GM12878 (cell line): Measurements from ENCODE around the gene UBAC2. TPM values are rescaled to one million over a fixed set of nuclear protein-coding genes. Genes with fewer than 3 reads are reported as not detected.
A peak's percentile ranks its signal among the peaks of the same experiment; 100 is the strongest.

Experiments
- ATAC-seq: fragments of 200-7000 bp; cut with Tn5 transposase; 3 replicates; pipeline ENCODE4 v1.9.1; 2020; ENCODE audit warnings: mild to moderate bottlenecking, moderate library complexity
- BruUV-seq: library from RNA; stranded (reverse); fragments of 400-500 nt; replicated peaks from 2 replicates; lab custom pipeline; 2021; lab: Mats Ljungman, UMichigan
- CTCF ChIA-PET: fragments of 300-600 bp; sonication (Branson Sonifier 250); formaldehyde crosslinking; extraction: SDS; loops from one replicate; lab custom pipeline; 2021; ENCODE audit warnings: inconsistent platforms; lab: Yijun Ruan, JAX
- POLR2A ChIA-PET: fragments of 350-600 bp; formaldehyde crosslinking; extraction: SDS; loops from one replicate; lab custom pipeline; 2021; ENCODE audit warnings: inconsistent platforms; lab: Charles Lee
- RAD21 ChIA-PET: fragments of 300-600 bp; sonication (Branson Sonifier 250); formaldehyde crosslinking; loops from one replicate; lab custom pipeline; 2023; ENCODE audit warnings: antibody characterized with exemption; ENCODE audit not compliant: unreplicated experiment; lab: Charles Lee
- SMC1A ChIA-PET: fragments of 300-600 bp; sonication (Branson Sonifier 250); formaldehyde crosslinking; loops from one replicate; lab custom pipeline; 2023; ENCODE audit not compliant: unreplicated experiment, uncharacterized antibody; lab: Charles Lee
- DNase-seq: peaks from one replicate; pipeline ENCODE4 v3.0.0-alpha.2; 2011; ENCODE audit warnings: low read depth, low spot score
- FAIRE-seq: peaks from 3 replicates; lab custom pipeline; 2011; peaks lifted over from hg19 to GRCh38; lab: Jason Lieb, UNC
- H2AFZ ChIP-seq: 2 replicates; pipeline ENCODE4 v1.6.0; 2011; ENCODE audit warnings: low read depth, low read length, control low read depth; ENCODE audit not compliant: control insufficient read depth
- H3K27ac ChIP-seq: 2 replicates; pipeline ENCODE4 v1.5.1; 2011; ENCODE audit warnings: control low read depth; ENCODE audit not compliant: control insufficient read depth, insufficient read depth
- H3K27me3 ChIP-seq, 2 experiments: replicated peaks in 1 of 2; 2 replicates each; pipeline versions ENCODE4 v1.6.0 to v1.6.1; 2011; ENCODE audit warnings: low read length in 1 of 2; ENCODE audit not compliant: control insufficient read depth in 2 of 2, insufficient read depth in 2 of 2
- H3K36me3 ChIP-seq, 2 experiments: 2 replicates each; pipeline ENCODE4 v1.5.1; 2011; ENCODE audit warnings: low read length in 1 of 2; ENCODE audit not compliant: control insufficient read depth in 2 of 2, insufficient read depth in 2 of 2
- H3K4me1 ChIP-seq: 2 replicates; pipeline ENCODE4 v1.6.1; 2011; ENCODE audit warnings: mild to moderate bottlenecking, low read length, moderate library complexity, mixed read lengths; ENCODE audit not compliant: control insufficient read depth, insufficient read depth
- H3K4me2 ChIP-seq: 2 replicates; pipeline ENCODE4 v1.6.0; 2011; ENCODE audit warnings: control low read depth; ENCODE audit not compliant: control insufficient read depth, insufficient read depth
- H3K4me3 ChIP-seq: fragments of 200-600 bp; sonication (generic); 2 replicates; pipeline ENCODE4 v1.5.1; 2016
- H3K79me2 ChIP-seq: 2 replicates; pipeline ENCODE4 v1.6.0; 2011; ENCODE audit warnings: low read length; ENCODE audit not compliant: control insufficient read depth, insufficient read depth
- H3K9ac ChIP-seq: 2 replicates; pipeline ENCODE4 v1.8.0; 2011; ENCODE audit warnings: low read length, control low read depth, mixed read lengths; ENCODE audit not compliant: control insufficient read depth, insufficient read depth
- H3K9me3 ChIP-seq: replicated peaks from 3 replicates; pipeline ENCODE4 v1.5.1; 2011; ENCODE audit warnings: mild to moderate bottlenecking, low read length; ENCODE audit not compliant: control insufficient read depth, insufficient read depth
- H4K20me1 ChIP-seq: 2 replicates; pipeline ENCODE4 v1.6.0; 2011; ENCODE audit not compliant: control insufficient read depth, insufficient read depth
- BACH1 ChIP-seq: fragments of 450-650 bp; IDR thresholded peaks from 2 replicates; pipeline ENCODE4 v1.6.1; 2017; ENCODE audit warnings: mild to moderate bottlenecking, borderline replicate concordance
- BCLAF1 ChIP-seq: fragments of 450-650 bp; IDR thresholded peaks from 2 replicates; pipeline ENCODE4 v1.6.1; 2017; ENCODE audit warnings: antibody characterized with exemption, mild to moderate bottlenecking, moderate library complexity
- E2F4 ChIP-seq: IDR thresholded peaks from 2 replicates; pipeline ENCODE4 v1.6.1; 2012; ENCODE audit warnings: low read depth, low read length, improper control_type of control experiment
- FOXM1 ChIP-seq: IDR thresholded peaks from 2 replicates; pipeline ENCODE4 v1.6.1; 2012; ENCODE audit warnings: low read depth, mild to moderate bottlenecking, inconsistent platforms, low read length, moderate library complexity
- HDAC2 ChIP-seq: fragments of 200-600 bp; sonication (generic); IDR thresholded peaks from 2 replicates; pipeline ENCODE4 v1.6.1; 2017
- HDGF ChIP-seq: fragments of 450-650 bp; IDR thresholded peaks from 2 replicates; pipeline ENCODE4 v1.6.1; 2016; ENCODE audit warnings: antibody characterized with exemption
- POLR2A ChIP-seq: IDR thresholded peaks from 2 replicates; pipeline ENCODE4 v1.6.1; 2011; ENCODE audit warnings: low read depth, mild to moderate bottlenecking, low read length
- RBBP5 ChIP-seq: fragments of 200-600 bp; sonication (generic); conservative IDR thresholded peaks from 2 replicates; pipeline ENCODE4 v1.6.1; 2016
- RFX5 ChIP-seq: IDR thresholded peaks from 2 replicates; pipeline ENCODE4 v1.6.1; 2011; ENCODE audit warnings: low read depth, low read length, improper control_type of control experiment
- SMARCA5 ChIP-seq: fragments of 450-650 bp; IDR thresholded peaks from 2 replicates; pipeline ENCODE4 v1.6.1; 2017; ENCODE audit warnings: mild to moderate bottlenecking
- STAT3 ChIP-seq: IDR thresholded peaks from 2 replicates; pipeline ENCODE4 v1.6.1; 2011; ENCODE audit warnings: low read depth, low read length, improper control_type of control experiment
- ZBED1 ChIP-seq: IDR thresholded peaks from 2 replicates; pipeline ENCODE4 v1.6.1; 2016; ENCODE audit warnings: borderline replicate concordance
- ZBTB11 ChIP-seq: fragments of 450-650 bp; formaldehyde crosslinking; IDR thresholded peaks from 2 replicates; pipeline ENCODE4 v1.5.0; 2022; ENCODE audit warnings: mild to moderate bottlenecking, missing genetic modification characterization
- ZNF274 ChIP-seq: IDR thresholded peaks from one replicate; pipeline ENCODE4 v1.8.0; 2011; ENCODE audit not compliant: insufficient read length, insufficient read depth
- WGBS: methylation state at CpG from one replicate; pipeline ENCODE4 v1.1.6; 2016; ENCODE audit warnings: low lambda C conversion rate; ENCODE audit not compliant: insufficient replicate concordance, insufficient coverage; ENCODE audit errors: missing lambda C conversion rate; 5-methylcytosine and 5-hydroxymethylcytosine counted together
- in situ Hi-C: fragments of 300-500 bp; cut with MboI; formaldehyde crosslinking; loops from 9 replicates; pipeline ENCODE4 v1.14.3; 2018; ENCODE audit warnings: mixed read lengths
- intact Hi-C: fragments of 100-400 bp; cut with micrococcal nuclease; formaldehyde crosslinking; loops from one replicate; pipeline ENCODE4 v1.14.2; 2022; ENCODE audit not compliant: unreplicated experiment
- polyA plus RNA-seq, 11 experiments: library from polyadenylated mRNA; depleted of rRNA in 4 of 11; unstranded in 6 of 11; stranded (reverse) in 5 of 11; fragments of >200 nt; fragmentation: Nextera tagmentation in 4 of 11; fragmentation: Illumina TruSeq in 1 of 11; extraction: Ambion mirVana in 4 of 11; extraction: Trizol in 1 of 11; gene quantifications; 1 replicate in 1 of 11; 2 replicates in 10 of 11; pipeline versions ENCODE4 v1.2.1 to v1.2.3, GENCODE V29; 2011 to 2016; ENCODE audit warnings: inconsistent platforms in 2 of 11, missing spikeins in 2 of 11, low read depth in 1 of 11
- total RNA-seq, 4 experiments: library from RNA; depleted of rRNA in 3 of 4; stranded (reverse); fragments of >200 nt in 3 of 4; fragmentation: Illumina TruSeq in 1 of 4; extraction: Trizol in 1 of 4; gene quantifications; 2 replicates each; pipeline versions ENCODE4 v1.2.1 to v1.2.3, GENCODE V29; 2013 to 2021

The UBAC2 gene
- total and polyA plus RNA-seq, 10 of the 15 experiments (the other 5 are each of a cell fraction or from before 2014, with no cell fraction given): 3.0 to 54.6 (median 17.4) TPM

- intact Hi-C loops: loop anchor here (10.0 kb wide), 1 partner anchor 200 kb away; the partner anchor contains the start of gene TM9SF2
- Histone ChIP-seq H4K20me1 (no peaks in the 10 kb centered on the region; the same call in 1 of the 2 replicates), H3K4me1 (peaks cover 35% of the 10 kb centered on the region), H3K27me3 (no peaks in the 10 kb centered on the region), H3K27ac (peak overlapping the region; percentile 93)
- WGBS: 2% methylated on average over 5 of the region's 5 CpGs
- BruUV-seq: no TSS peak
- RAD21 ChIA-PET: interaction anchor here (1.0 to 14.1 kb wide), 15 partner anchors 8 to 131 kb away, joined by 3 to 247 read pairs (median 16); no protein-coding TSS in a partner anchor
- no peak for TF ChIP-seq STAT3
- TF ChIP-seq HDGF: no peak
- TF ChIP-seq ZBTB11 (CRISPR knock-in tag): 0 out of 2 replicates have a peak, but pooled peaks have one; percentile 7
- no peak for TF ChIP-seq BCLAF1
- TF ChIP-seq HDAC2: no peak
- peak; percentile 54; the same call in 1 of the 2 replicates for TF ChIP-seq BACH1
- TF ChIP-seq POLR2A: 0 out of 2 replicates have a peak, but pooled peaks have one; percentile 18
- no peak for TF ChIP-seq RBBP5
- no peak for TF ChIP-seq ZNF274
- TF ChIP-seq E2F4: no peak
- no peak for TF ChIP-seq SMARCA5
- TF ChIP-seq ZBED1: no peak
- no peak for TF ChIP-seq RFX5
- TF ChIP-seq FOXM1: 0 out of 2 replicates have a peak, but pooled peaks have one; percentile 4
- TF ChIP-seq, all 136 proteins: peak for 4
- FAIRE-seq (no peak), DNase-seq (no peak), ATAC-seq (peak; percentile 2; the same call in 1 of the 3 replicates)
- Histone ChIP-seq H3K9me3 (no peaks in the 10 kb centered on the region), H2AFZ (no peak overlapping the region), H3K4me2 (peak overlapping the region; percentile 64), H3K79me2 (peaks cover 99% of the 10 kb centered on the region), H3K9ac (peak overlapping the region; percentile 83), H3K4me3 (peak overlapping the region; percentile 98), H3K36me3 (peaks cover 0 to 14% of the 10 kb centered on the region in 2 experiments; a peak in 3 of 4 replicates)
- ChIA-PET POLR2A (interaction anchor here (1.0 to 8.0 kb wide), 5 partner anchors 7 to 61 kb away, joined by 3 to 59 read pairs (median 29); no protein-coding TSS in a partner anchor), SMC1A (interaction anchor here (1.0 to 13.7 kb wide), 16 partner anchors 11 to 131 kb away, joined by 3 to 264 read pairs (median 18); no protein-coding TSS in a partner anchor), CTCF (interaction anchor here (0.9 to 6.7 kb wide), 7 partner anchors 8 to 82 kb away, joined by 3 to 61 read pairs (median 9); no protein-coding TSS in a partner anchor)
- in situ Hi-C loops: loop anchor here (5.0 kb wide), 1 partner anchor 62 kb away; no protein-coding TSS in a partner anchor
Observed at GRCh38 chr13:99305158-99305557, 104.5 kb downstream of the UBAC2 start.
